Mesothelial cell of epicardium (in vitro differentiated cells): ENCODE data around the gene TRIO. TPM values are rescaled to one million over a fixed set of nuclear protein-coding genes. Genes with fewer than 3 reads are reported as not detected.

ENCODE experiments used
- DNase-seq, 2 experiments: peaks; one replicate each; pipeline ENCODE4 v3.0.0; 2021; ENCODE audit warnings: low spot score in 2 of 2; ENCODE audit not compliant: unreplicated experiment in 2 of 2
- H3K27ac Mint-ChIP-seq: 2 replicates; pipeline ENCODE4 v1.8.0; 2021; ENCODE audit warnings: mixed read lengths
- H3K27me3 Mint-ChIP-seq: 2 replicates; pipeline ENCODE4 v1.8.0; 2021; ENCODE audit warnings: low read depth, mixed read lengths
- H3K36me3 Mint-ChIP-seq: 2 replicates; pipeline ENCODE4 v1.8.0; 2021; ENCODE audit warnings: mixed read lengths
- H3K4me1 Mint-ChIP-seq: 2 replicates; pipeline ENCODE4 v1.8.0; 2021; ENCODE audit warnings: mixed read lengths
- H3K4me3 Mint-ChIP-seq: 2 replicates; pipeline ENCODE4 v1.8.0; 2021; ENCODE audit warnings: mild to moderate bottlenecking, moderate library complexity, mixed read lengths
- H3K9me3 Mint-ChIP-seq: 2 replicates; pipeline ENCODE4 v1.8.0; 2021; ENCODE audit warnings: mixed read lengths
- total RNA-seq: library from RNA; stranded (reverse); gene quantifications from 3 replicates; pipeline ENCODE4 v1.2.1, GENCODE V29; 2021
- TF ChIP-seq, protein P1 (sequence below): fragments of 200-600 bp; sonication (generic); IDR thresholded peaks from one replicate; pipeline ENCODE4 v1.5.0; 2021; ENCODE audit warnings: antibody characterized with exemption; ENCODE audit not compliant: unreplicated experiment

Gene TRIO
- total RNA-seq, 1 donor from 2014 or later, result 209 TPM

DNA sequence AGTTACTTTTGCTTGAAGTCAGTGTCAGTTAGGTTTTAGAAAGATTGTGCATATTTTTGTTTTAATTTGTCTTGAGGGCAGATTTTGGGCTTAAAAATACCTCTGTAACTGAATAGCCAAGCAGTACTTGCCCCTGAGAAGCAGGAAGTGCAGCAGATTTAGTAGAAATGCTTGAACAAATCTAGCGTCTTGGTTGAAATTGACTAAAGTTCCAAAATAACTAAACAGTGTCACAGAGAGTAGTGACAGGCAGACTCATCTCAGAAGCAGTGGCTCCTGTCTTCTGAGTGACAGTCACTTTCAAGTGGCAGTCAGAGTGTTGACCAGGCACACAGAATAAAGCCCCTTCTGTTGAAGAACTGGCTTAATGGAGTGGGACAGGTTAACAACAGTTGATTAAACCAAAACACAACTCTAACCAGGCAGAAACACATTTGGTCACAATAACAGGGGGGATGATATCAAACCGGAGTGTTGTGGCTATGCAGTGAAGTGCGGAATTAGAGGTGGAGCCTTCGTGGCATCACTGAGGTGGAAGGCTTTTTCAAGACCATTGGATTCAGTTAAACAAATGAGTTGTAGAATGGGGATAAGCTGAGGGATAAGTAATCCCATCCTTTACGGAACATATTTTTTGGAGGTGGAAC, 29.1 kb downstream of the TRIO start:
- H3K27ac Mint-ChIP-seq, result no peak overlapping the region
- TF ChIP-seq, protein P1, sequence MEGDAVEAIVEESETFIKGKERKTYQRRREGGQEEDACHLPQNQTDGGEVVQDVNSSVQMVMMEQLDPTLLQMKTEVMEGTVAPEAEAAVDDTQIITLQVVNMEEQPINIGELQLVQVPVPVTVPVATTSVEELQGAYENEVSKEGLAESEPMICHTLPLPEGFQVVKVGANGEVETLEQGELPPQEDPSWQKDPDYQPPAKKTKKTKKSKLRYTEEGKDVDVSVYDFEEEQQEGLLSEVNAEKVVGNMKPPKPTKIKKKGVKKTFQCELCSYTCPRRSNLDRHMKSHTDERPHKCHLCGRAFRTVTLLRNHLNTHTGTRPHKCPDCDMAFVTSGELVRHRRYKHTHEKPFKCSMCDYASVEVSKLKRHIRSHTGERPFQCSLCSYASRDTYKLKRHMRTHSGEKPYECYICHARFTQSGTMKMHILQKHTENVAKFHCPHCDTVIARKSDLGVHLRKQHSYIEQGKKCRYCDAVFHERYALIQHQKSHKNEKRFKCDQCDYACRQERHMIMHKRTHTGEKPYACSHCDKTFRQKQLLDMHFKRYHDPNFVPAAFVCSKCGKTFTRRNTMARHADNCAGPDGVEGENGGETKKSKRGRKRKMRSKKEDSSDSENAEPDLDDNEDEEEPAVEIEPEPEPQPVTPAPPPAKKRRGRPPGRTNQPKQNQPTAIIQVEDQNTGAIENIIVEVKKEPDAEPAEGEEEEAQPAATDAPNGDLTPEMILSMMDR, result no peak

DNA sequence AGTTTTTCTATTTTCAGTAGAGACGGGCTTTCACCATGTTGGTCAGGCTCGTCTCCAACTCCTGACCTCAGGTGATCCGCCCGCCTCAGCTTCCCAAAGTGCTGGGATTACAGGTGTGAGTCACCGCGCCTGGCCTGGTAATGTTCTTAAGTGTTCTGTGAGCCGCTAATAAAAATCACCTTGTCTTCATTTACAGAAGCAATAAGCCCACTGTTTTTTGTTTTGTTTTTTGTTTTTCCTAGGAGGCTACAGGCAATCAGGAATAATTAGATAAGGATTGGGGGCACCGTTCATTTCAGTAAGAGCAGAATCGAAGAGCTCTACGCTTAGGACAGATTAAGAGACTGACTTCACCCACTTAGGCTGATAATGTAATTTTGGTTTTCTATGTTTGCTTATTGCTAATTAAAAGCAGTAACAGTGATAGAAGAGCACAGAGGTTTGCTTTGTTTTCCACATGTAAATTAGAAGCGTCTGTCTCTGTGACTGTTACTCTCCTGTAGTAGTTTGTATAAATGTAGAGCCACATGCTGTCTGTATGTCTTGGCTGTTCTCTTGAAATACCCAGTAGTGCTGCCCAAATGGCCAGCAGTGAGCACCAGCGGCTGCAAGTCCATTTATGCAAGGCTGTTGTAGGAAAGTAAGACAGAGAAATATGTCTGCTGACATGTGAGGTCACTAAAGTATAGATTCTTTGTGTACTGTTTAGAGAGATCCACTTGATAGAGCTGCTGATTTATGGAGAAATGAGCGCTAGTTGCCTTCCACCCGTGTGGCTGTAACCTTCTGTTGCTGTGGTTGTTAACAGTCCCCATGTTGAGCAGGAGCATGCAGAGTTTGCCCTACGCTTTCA, 30.5 kb downstream of the TRIO start:
- Mint-ChIP-seq H3K27ac (peak overlapping the region; percentile 27), H3K27me3 (no peaks in the 10 kb centered on the region), H3K4me1 (peaks cover 53% of the 10 kb centered on the region), H3K36me3 (no peaks in the 10 kb centered on the region), H3K4me3 (no peak overlapping the region), H3K9me3 (no peaks in the 10 kb centered on the region)
- TF ChIP-seq, protein P1, result no peak
- DNase-seq, result no peak

More for the DNA sequence above, 29.1 kb downstream of the TRIO start:
- Mint-ChIP-seq H3K4me3 (no peak overlapping the region), H3K4me1 (peaks cover 44% of the 10 kb centered on the region), H3K9me3 (no peaks in the 10 kb centered on the region), H3K27me3 (no peaks in the 10 kb centered on the region), H3K36me3 (no peaks in the 10 kb centered on the region)
- DNase-seq, result no peak

DNA sequence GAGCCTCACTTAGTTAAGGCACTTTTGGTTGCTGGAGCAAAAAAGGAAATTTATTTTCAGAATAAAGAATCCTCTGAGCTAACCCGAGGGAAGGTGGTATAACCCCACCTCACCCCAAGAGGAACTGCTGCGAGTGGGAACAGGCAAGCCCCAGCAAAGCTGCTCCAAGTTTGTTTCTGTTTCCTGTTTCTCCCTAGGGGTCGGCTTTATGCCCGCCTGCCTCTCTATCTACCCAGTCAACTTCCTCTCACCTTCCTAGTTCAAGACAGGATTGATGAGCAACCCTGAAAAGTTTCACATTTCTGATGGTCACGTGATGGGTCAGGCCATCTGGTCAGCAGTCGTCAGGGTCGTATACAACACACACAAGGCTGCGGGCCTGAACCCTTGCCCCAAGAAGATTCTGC, 31.1 kb downstream of the TRIO start:
- Mint-ChIP-seq H3K4me1 (peaks cover 55% of the 10 kb centered on the region), H3K36me3 (no peaks in the 10 kb centered on the region), H3K9me3 (no peaks in the 10 kb centered on the region), H3K4me3 (no peak overlapping the region), H3K27ac (peak overlapping the region; percentile 57), H3K27me3 (no peaks in the 10 kb centered on the region)
- TF ChIP-seq, protein P1, result no peak
- no peak for DNase-seq

DNA sequence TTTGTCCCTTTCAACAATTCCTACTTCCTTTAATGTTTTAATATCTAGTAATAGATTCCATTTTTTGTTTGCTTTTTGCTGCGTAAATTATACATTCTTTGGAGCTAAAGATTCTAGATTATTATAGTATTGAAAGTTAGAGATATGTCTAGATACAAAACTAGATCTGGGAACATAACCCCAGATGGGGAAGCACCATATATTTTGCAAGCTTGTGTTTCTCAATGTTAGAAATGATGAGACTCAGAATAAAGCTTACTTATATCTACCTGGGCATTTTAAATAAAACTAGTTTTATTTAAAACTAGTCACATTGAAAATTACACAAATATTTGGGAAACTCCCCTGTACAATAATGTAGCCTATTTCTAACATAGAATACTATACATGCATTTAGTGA, 32.2 kb downstream of the TRIO start:
- Mint-ChIP-seq H3K4me1 (peaks cover 53% of the 10 kb centered on the region), H3K4me3 (no peak overlapping the region), H3K9me3 (no peaks in the 10 kb centered on the region), H3K27ac (no peak overlapping the region), H3K27me3 (no peaks in the 10 kb centered on the region), H3K36me3 (no peaks in the 10 kb centered on the region)
- TF ChIP-seq, protein P1, result no peak
- DNase-seq, result no peak

DNA sequence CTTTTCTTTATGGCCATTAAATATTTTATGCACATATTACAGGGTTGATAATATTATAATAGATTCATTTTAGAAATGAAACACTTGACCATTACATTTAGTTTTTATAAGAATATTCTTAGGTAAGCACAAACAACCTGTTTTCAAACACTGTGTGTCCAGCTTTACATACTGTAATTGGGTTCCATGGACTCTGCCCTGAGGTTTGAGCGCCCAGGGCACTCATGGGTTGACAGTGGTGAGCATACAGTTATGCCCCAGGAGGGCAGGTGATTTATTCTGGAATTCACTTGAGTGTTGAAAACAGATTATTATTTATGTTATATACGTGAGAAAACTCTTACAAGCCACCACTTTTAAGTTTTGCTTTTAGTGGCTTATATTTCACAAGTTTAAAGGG, 33.7 kb downstream of the TRIO start:
- Mint-ChIP-seq H3K27me3 (no peaks in the 10 kb centered on the region), H3K27ac (no peak overlapping the region), H3K9me3 (no peaks in the 10 kb centered on the region), H3K4me1 (peaks cover 44% of the 10 kb centered on the region), H3K4me3 (no peak overlapping the region), H3K36me3 (no peaks in the 10 kb centered on the region)
- TF ChIP-seq, protein P1, result no peak
- DNase-seq, result no peak
